ENCODE results near the gene PPP6R2.

Gene PPP6R2

DNA sequence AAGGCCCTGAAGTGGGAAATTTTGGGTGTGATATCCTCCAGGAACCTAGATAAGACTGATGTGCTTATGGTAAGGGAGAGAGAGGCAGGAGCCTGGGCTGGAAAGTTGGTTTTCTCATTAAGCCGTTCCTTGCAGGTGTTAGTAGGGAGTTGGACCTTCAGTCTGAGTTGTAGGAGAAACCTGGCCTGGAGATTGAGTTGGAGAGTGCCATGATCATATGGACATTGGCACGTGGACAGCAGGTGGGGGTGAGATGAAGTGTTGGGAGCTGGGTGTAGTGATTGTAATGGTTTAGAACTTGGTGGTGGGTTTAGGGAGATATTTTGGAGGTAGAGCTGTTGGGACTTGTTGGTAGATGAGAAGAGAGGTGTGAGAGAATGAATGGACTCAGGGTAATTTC, 4.9 kb downstream of the PPP6R2 start:
- FAIRE-seq (no peak), DNase-seq (ENCODE audit: insufficient read length, low spot score) (no peak)
- TF ChIP-seq, protein P1, sequence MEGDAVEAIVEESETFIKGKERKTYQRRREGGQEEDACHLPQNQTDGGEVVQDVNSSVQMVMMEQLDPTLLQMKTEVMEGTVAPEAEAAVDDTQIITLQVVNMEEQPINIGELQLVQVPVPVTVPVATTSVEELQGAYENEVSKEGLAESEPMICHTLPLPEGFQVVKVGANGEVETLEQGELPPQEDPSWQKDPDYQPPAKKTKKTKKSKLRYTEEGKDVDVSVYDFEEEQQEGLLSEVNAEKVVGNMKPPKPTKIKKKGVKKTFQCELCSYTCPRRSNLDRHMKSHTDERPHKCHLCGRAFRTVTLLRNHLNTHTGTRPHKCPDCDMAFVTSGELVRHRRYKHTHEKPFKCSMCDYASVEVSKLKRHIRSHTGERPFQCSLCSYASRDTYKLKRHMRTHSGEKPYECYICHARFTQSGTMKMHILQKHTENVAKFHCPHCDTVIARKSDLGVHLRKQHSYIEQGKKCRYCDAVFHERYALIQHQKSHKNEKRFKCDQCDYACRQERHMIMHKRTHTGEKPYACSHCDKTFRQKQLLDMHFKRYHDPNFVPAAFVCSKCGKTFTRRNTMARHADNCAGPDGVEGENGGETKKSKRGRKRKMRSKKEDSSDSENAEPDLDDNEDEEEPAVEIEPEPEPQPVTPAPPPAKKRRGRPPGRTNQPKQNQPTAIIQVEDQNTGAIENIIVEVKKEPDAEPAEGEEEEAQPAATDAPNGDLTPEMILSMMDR (IDR thresholded peaks at IDR 0.05; ENCODE audit: insufficient read depth, missing control alignments), result no peak

DNA sequence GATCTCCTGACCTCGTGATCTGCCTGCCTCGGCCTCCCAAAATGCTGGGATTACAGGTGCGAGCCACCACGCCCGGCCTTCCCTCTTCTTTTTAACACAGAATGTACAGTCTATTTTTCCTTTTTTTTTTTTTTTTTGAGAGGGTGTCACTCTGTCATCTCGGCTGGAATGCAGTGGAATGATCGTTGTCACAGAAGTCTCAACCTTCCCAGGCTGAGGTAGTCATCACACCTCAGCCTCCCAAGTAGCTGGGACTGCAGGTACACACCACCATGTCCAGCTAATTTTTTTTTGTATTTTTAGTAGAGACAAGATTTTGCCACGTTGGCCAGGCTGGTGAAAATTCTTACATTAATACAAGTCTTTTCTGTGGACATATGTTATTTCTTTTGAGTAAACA, 13.1 kb downstream of the PPP6R2 start:
- no peak for FAIRE-seq
- TF ChIP-seq, protein P1 (IDR thresholded peaks at IDR 0.05; ENCODE audit: insufficient read depth, missing control alignments), result no peak
- no peak for DNase-seq (ENCODE audit: insufficient read length, low spot score)

DNA sequence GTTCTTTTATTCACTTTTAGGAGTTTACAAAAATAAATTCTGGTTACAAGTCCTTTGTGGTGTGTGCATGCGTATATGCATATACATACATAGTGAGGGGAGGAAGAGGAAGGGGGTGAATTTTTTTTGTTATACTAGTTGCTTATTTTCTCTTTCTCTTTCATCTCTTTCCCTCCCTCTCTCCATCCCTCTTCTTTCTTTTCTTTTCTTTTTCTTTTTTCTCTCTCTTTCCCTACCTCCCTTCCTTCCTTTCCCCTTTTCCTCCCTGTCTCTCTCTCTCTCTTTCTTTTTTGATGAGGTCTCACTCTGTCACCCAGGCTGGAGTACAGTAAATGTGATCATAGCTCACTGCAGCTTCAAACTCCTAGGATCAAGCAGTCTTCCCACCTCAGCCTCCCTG, 14.1 kb downstream of the PPP6R2 start:
- TF ChIP-seq, protein P1 (IDR thresholded peaks at IDR 0.05; ENCODE audit: insufficient read depth, missing control alignments), result no peak
- DNase-seq (ENCODE audit: insufficient read length, low spot score), result no peak
- no peak for FAIRE-seq

DNA sequence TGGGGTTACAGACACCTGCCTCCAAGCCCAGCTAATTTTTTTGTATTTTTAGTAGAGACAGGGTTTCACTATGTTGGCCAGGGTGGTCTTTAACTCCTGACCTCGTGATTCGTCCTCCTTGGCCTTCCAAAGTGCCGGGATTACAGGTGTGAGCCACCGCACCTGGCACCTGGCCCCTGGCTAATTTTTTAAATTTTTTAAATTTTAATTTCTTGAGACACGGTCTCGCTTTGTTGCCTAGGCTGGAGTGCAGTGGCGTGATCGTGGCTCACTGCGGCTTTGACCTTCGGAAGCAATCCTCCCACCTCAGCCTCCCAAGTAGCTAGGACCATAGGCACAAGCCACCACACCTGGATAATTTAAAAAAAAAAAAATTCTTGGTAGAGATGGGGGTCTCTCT, 14.6 kb downstream of the PPP6R2 start:
- FAIRE-seq (no peak), DNase-seq (ENCODE audit: insufficient read length, low spot score) (no peak)
- TF ChIP-seq, protein P1 (IDR thresholded peaks at IDR 0.05; ENCODE audit: insufficient read depth, missing control alignments), result no peak

DNA sequence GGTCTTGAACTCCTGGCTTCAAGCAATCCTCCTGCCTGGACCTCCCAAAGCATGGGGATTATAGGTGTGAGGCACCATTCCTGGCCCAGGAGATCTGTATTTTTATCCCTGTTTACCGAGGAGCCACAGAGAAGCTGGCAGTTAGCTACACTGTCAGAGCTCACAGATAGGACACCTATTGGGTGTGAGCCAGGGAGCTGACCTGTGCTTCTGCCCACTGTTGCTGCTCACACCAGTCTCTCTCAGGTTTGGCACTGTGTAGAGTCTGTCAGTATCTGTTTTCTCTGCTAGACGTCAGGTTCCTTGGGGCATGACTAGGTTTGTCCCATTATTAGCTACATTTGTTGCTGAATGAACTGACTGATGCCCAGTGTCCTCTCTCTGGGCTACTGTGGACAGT, 17.5 kb downstream of the PPP6R2 start:
- TF ChIP-seq, protein P1 (IDR thresholded peaks at IDR 0.05; ENCODE audit: insufficient read depth, missing control alignments), result no peak

DNA sequence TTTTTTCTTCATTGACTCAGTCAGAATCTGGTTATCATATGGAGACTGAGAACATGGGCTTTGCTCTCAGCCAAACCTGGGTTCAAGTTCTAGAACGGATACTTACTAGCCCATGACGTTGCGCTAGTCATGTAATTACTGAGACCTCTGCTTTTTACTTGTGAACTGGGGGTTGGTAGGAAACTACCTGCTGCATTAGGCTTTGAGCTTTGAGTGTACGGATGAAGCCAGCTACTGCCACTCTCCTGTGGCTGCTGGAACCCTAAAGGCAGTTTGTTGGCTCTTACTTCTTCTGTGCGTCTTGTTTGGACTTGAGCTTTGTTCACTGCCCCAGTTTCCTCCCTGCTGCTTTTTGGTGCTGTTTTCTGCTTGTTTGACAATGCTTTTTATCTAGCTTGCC, 18.1 kb downstream of the PPP6R2 start:
- TF ChIP-seq, protein P1 (IDR thresholded peaks at IDR 0.05; ENCODE audit: insufficient read depth, missing control alignments), result no peak
- FAIRE-seq (no peak), DNase-seq (ENCODE audit: insufficient read length, low spot score) (no peak)

More for the DNA sequence above, 17.5 kb downstream of the PPP6R2 start:
- DNase-seq (ENCODE audit: insufficient read length, low spot score), result no peak
- no peak for FAIRE-seq

DNA sequence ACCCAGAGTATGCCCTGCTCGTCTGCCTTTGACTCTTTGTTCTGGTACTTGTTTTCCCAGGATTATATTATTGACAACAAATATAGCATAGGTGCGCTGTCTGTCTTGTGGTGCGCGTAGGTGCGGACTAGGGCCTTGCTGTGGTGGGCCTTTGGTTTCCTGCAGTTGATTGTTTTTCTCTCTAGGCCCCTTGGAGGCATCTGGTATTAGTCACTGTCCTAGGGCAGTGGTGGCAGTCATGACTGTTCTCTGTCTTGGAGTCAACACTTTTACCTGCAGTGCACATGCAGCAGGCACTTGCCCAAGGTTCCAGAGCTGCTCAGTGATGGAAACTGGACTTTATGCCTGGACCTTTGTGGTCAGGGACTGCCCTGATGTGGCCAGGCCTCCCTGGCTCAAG, 18.6 kb downstream of the PPP6R2 start:
- TF ChIP-seq, protein P1 (IDR thresholded peaks at IDR 0.05; ENCODE audit: insufficient read depth, missing control alignments), result no peak
- FAIRE-seq (no peak), DNase-seq (ENCODE audit: insufficient read length, low spot score) (no peak)

Measured in D721Med (cell line).